OCI-LY7 (cell line): ENCODE results near the gene GTF2F1. TPM values are rescaled to one million over a fixed set of nuclear protein-coding genes. Genes with fewer than 3 reads are reported as not detected.
"Not testable (repeated sequence)": the region's sequence is repeated elsewhere in the genome, so short reads cannot be mapped to it uniquely, and the experiment has no call there.

Experiments used
- BruUV-seq: library from RNA; stranded (reverse); fragments of 400-500 nt; replicated peaks from 2 replicates; lab custom pipeline; 2021; lab: Mats Ljungman, UMichigan
- CTCF ChIA-PET: fragments of 300-600 bp; sonication (Branson Sonifier 250); formaldehyde crosslinking; loops from one replicate; lab custom pipeline; 2022; ENCODE audit warnings: antibody characterized with exemption; ENCODE audit not compliant: unreplicated experiment; lab: Charles Lee
- POLR2A ChIA-PET: fragments of 300-600 bp; sonication (Branson Sonifier 250); formaldehyde crosslinking; loops from one replicate; lab custom pipeline; 2022; ENCODE audit warnings: antibody characterized with exemption; lab: Charles Lee
- DNase-seq: peaks from one replicate; pipeline ENCODE4 v3.0.0-alpha.2; 2015; ENCODE audit warnings: low spot score
- H2AFZ ChIP-seq: fragments of 200-600 bp; sonication (generic), shearing (Covaris generic); 2 replicates; pipeline ENCODE4 v1.6.1; 2014; ENCODE audit warnings: mild to moderate bottlenecking, antibody characterized with exemption, low read length, moderate library complexity
- H3K27ac ChIP-seq: fragments of 200-600 bp; sonication (generic); 2 replicates; pipeline ENCODE4 v1.5.1; 2014; ENCODE audit warnings: mixed run types, low read depth, mild to moderate bottlenecking, moderate library complexity, low read length, inconsistent platforms; ENCODE audit not compliant: poor library complexity, severe bottlenecking
- H3K36me3 ChIP-seq: fragments of 200-600 bp; sonication (generic); 2 replicates; pipeline ENCODE4 v1.6.1; 2014; ENCODE audit warnings: mild to moderate bottlenecking, antibody characterized with exemption, low read length, moderate library complexity, mixed read lengths; ENCODE audit not compliant: insufficient read depth
- H3K4me1 ChIP-seq: fragments of 200-600 bp; sonication (generic); 2 replicates; pipeline ENCODE4 v1.5.1; 2014; ENCODE audit warnings: mild to moderate bottlenecking, low read length; ENCODE audit not compliant: insufficient read depth, poor library complexity, severe bottlenecking
- H3K4me2 ChIP-seq: fragments of 200-600 bp; sonication (generic); 2 replicates; pipeline ENCODE4 v1.6.1; 2014; ENCODE audit warnings: mild to moderate bottlenecking, low read length
- H3K4me3 ChIP-seq: fragments of 200-600 bp; sonication (generic); 2 replicates; pipeline ENCODE4 v1.5.1; 2014; ENCODE audit warnings: mild to moderate bottlenecking, low read depth, low read length; ENCODE audit not compliant: poor library complexity, severe bottlenecking
- H3K79me2 ChIP-seq: fragments of 200-600 bp; sonication (generic); 2 replicates; pipeline ENCODE4 v1.6.1; 2016; ENCODE audit warnings: low read depth, mild to moderate bottlenecking, low read length, moderate library complexity, mixed read lengths; ENCODE audit not compliant: insufficient read depth
- H3K9me2 ChIP-seq: fragments of 200-600 bp; sonication (generic); 2 replicates; pipeline ENCODE4 v1.6.1; 2016; ENCODE audit warnings: mild to moderate bottlenecking, low read length, mixed read lengths; ENCODE audit not compliant: insufficient read depth
- H3K9me3 ChIP-seq: fragments of 200-600 bp; sonication (generic); 2 replicates; pipeline ENCODE4 v1.6.1; 2014; ENCODE audit warnings: mild to moderate bottlenecking, mixed run types, low read length, mixed read lengths
- H4K20me1 ChIP-seq: fragments of 200-600 bp; sonication (generic); 2 replicates; pipeline ENCODE4 v1.6.1; 2014; ENCODE audit warnings: mild to moderate bottlenecking, antibody characterized with exemption, low read length, moderate library complexity, mixed read lengths; ENCODE audit not compliant: insufficient read depth
- EZH2phosphoT487 ChIP-seq: fragments of 200-600 bp; sonication (generic); IDR thresholded peaks from 2 replicates; pipeline ENCODE4 v1.6.1; 2018; ENCODE audit warnings: low read depth, borderline replicate concordance, mild to moderate bottlenecking, mixed run types, antibody characterized with exemption, low read length, moderate library complexity, mixed read lengths
- intact Hi-C: fragments of 100-400 bp; cut with micrococcal nuclease; formaldehyde crosslinking; loops from one replicate; pipeline ENCODE4 v1.10.0; 2022; ENCODE audit not compliant: unreplicated experiment
- total RNA-seq, 2 experiments: library from RNA; depleted of rRNA in 1 of 2; stranded (reverse); fragments of >200 nt in 1 of 2; shearing (Covaris generic) in 1 of 2; gene quantifications; 2 replicates each; pipeline ENCODE4 v1.2.3, GENCODE V29; 2014 to 2022
- TF ChIP-seq, protein P1 (sequence below): fragments of 200-600 bp; sonication (generic); conservative IDR thresholded peaks from 2 replicates; pipeline ENCODE4 v1.5.1; 2014; ENCODE audit warnings: mild to moderate bottlenecking, antibody characterized with exemption, low read length, moderate library complexity, mixed read lengths

The GTF2F1 gene
- total RNA-seq, 2 experiments from 2014 or later, result 31.1 to 43.2 TPM

DNA sequence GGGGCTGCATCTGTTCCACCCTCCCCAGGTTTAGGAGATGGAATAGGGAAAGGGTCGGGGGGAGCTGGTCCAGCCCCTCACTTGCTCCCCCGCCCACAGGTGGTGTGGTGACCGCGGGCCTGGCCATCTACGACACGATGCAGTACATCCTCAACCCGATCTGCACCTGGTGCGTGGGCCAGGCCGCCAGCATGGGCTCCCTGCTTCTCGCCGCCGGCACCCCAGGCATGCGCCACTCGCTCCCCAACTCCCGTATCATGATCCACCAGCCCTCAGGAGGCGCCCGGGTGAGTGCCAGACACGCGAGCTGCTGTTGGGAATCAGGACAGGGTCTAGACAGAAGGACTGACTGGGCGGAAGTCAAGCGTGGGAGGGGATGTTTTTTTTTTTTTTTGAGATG lies 28.6 kb downstream of the GTF2F1 start:
- H3K4me1 ChIP-seq, result peaks cover 13% of the 10 kb centered on the region
- intact Hi-C loops, result no loop called here
- H3K27ac ChIP-seq, result no peak overlapping the region
- H3K79me2 ChIP-seq, result peaks cover 17% of the 10 kb centered on the region; the same call in 1 of the 2 replicates
- H3K4me3 ChIP-seq, result no peak overlapping the region
- no peaks in the 10 kb centered on the region for H3K9me3 ChIP-seq
- no peaks in the 10 kb centered on the region for H3K9me2 ChIP-seq
- DNase-seq, result no peak
- BruUV-seq, result no TSS peak
- ChIA-PET CTCF (no interaction called here), POLR2A (no interaction called here)
- TF ChIP-seq EZH2phosphoT487, result no peak
- TF ChIP-seq, protein P1, sequence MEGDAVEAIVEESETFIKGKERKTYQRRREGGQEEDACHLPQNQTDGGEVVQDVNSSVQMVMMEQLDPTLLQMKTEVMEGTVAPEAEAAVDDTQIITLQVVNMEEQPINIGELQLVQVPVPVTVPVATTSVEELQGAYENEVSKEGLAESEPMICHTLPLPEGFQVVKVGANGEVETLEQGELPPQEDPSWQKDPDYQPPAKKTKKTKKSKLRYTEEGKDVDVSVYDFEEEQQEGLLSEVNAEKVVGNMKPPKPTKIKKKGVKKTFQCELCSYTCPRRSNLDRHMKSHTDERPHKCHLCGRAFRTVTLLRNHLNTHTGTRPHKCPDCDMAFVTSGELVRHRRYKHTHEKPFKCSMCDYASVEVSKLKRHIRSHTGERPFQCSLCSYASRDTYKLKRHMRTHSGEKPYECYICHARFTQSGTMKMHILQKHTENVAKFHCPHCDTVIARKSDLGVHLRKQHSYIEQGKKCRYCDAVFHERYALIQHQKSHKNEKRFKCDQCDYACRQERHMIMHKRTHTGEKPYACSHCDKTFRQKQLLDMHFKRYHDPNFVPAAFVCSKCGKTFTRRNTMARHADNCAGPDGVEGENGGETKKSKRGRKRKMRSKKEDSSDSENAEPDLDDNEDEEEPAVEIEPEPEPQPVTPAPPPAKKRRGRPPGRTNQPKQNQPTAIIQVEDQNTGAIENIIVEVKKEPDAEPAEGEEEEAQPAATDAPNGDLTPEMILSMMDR, result no peak
- H2AFZ ChIP-seq, result no peak overlapping the region
- no peaks in the 10 kb centered on the region for H4K20me1 ChIP-seq
- peaks cover 53% of the 10 kb centered on the region for H3K36me3 ChIP-seq
- H3K4me2 ChIP-seq, result no peak overlapping the region

GRCh38 chr19:6362351-6362801 lies 30.6 kb downstream of the GTF2F1 start:
- TF ChIP-seq, protein P1, result no peak
- no peak for TF ChIP-seq EZH2phosphoT487
- Histone ChIP-seq H3K4me2 (peak overlapping the region; percentile 94), H3K27ac (peak overlapping the region; percentile 55), H3K9me3 (no peaks in the 10 kb centered on the region), H4K20me1 (no peaks in the 10 kb centered on the region), H3K4me3 (peak overlapping the region; percentile 86), H3K79me2 (peaks cover 17% of the 10 kb centered on the region; the same call in 1 of the 2 replicates), H3K9me2 (no peaks in the 10 kb centered on the region), H3K4me1 (peaks cover 13% of the 10 kb centered on the region), H3K36me3 (peaks cover 33% of the 10 kb centered on the region), H2AFZ (peak overlapping the region; percentile 72; the same call in 1 of the 2 replicates)
- intact Hi-C loops, result no loop called here
- peak; percentile 36 for DNase-seq
- TSS peak; percentile 72 for BruUV-seq
- ChIA-PET CTCF (interaction anchor here (2.0 kb wide), 1 partner anchor 10 kb away, joined by 6 read pairs; the partner anchor contains the start of gene ALKBH7), POLR2A (no interaction called here)

DNA sequence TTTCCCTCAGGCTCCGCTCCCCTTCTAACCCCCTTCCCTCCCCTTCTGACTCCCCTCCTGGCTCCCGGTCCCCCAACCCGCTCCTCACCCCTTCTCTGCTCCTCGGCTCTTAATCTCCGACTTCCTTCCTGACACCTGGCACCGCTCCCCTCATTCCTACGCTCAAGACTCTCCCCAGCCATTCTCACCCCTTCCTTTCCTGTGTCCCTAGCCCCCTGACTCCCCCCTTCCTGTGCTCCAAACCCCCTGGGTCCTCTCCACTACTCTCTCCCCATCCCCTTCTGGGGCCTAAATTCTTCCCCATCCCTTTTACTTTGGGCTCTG lies 31.0 kb downstream of the GTF2F1 start:
- intact Hi-C loops, result no loop called here
- no peaks in the 10 kb centered on the region for H3K9me2 ChIP-seq
- no peaks in the 10 kb centered on the region for H3K9me3 ChIP-seq
- peaks cover 29% of the 10 kb centered on the region for H3K36me3 ChIP-seq
- TF ChIP-seq EZH2phosphoT487, result no peak
- TF ChIP-seq, protein P1, result no peak
- no TSS peak for BruUV-seq
- H3K27ac ChIP-seq, result peak overlapping the region; percentile 55
- POLR2A ChIA-PET, result no interaction called here
- H4K20me1 ChIP-seq, result no peaks in the 10 kb centered on the region
- peak overlapping the region; percentile 86 for H3K4me3 ChIP-seq
- CTCF ChIA-PET, result interaction anchor here (2.0 kb wide), 1 partner anchor 10 kb away, joined by 6 read pairs; the partner anchor contains the start of gene ALKBH7
- DNase-seq, result no peak
- peak overlapping the region; percentile 72; the same call in 1 of the 2 replicates for H2AFZ ChIP-seq
- H3K4me1 ChIP-seq, result peaks cover 13% of the 10 kb centered on the region
- H3K79me2 ChIP-seq, result peaks cover 17% of the 10 kb centered on the region; the same call in 1 of the 2 replicates
- H3K4me2 ChIP-seq, result peak overlapping the region; percentile 94

DNA sequence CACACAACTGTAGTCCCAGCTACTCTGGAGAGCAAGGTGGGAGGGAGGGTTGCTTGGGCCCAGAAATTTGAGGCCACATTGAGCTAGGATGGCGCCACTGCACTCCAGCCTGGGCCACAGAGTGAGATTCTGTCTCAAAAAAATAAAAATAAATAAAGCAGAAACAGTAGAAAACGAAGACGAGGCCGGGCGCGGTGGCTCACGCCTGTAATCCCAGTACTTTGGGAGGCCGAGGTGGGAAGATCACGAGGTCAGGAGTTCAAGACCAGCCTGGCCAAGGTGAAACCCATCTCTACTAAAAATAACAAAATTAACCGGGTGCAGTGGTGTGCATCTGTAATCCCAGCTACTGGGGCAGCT lies 32.1 kb downstream of the GTF2F1 start:
- H4K20me1 ChIP-seq, H3K9me2 ChIP-seq, intact Hi-C loops, BruUV-seq, H3K9me3 ChIP-seq, H3K27ac ChIP-seq, DNase-seq: not testable (repeated sequence)
- H3K36me3 ChIP-seq, result peaks cover 18% of the 10 kb centered on the region
- peak overlapping the region; percentile 33; the same call in 1 of the 2 replicates for H3K4me2 ChIP-seq
- peak overlapping the region; percentile 86 for H3K4me3 ChIP-seq
- H3K79me2 ChIP-seq, result peaks cover 17% of the 10 kb centered on the region; the same call in 1 of the 2 replicates
- POLR2A ChIA-PET, result interaction anchor here (0.7 kb wide), 1 partner anchor 183 kb away, joined by 3 read pairs; no protein-coding TSS in a partner anchor
- peaks cover 13% of the 10 kb centered on the region for H3K4me1 ChIP-seq
- H2AFZ ChIP-seq, result peak overlapping the region; percentile 72; the same call in 1 of the 2 replicates
- CTCF ChIA-PET, result interaction anchor here (0.6 to 2.0 kb wide), 2 partner anchors 12 to 300 kb away, joined by 3 to 6 read pairs; partner anchors contain the start of gene ALKBH7
